ES-I3 (cell line): Measurements from ENCODE around the gene TAOK3.
"Not testable (repeated sequence)": the region's sequence is repeated elsewhere in the genome, so short reads cannot be mapped to it uniquely, and the experiment has no call there.

Source experiments
- H3K36me3 ChIP-seq: 2 replicates; pipeline ENCODE4 v1.6.1; 2013; ENCODE audit warnings: mild to moderate bottlenecking, low read length, control low read depth, moderate library complexity; ENCODE audit not compliant: insufficient read depth
- H3K4me1 ChIP-seq: 2 replicates; pipeline ENCODE4 v1.6.1; 2013; ENCODE audit warnings: mild to moderate bottlenecking, control low read depth, low read length; ENCODE audit not compliant: insufficient read depth
- H3K9ac ChIP-seq: 2 replicates; pipeline ENCODE4 v1.6.1; 2013; ENCODE audit warnings: low read depth, mild to moderate bottlenecking, low read length, moderate library complexity
- H3K9me3 ChIP-seq: 2 replicates; pipeline ENCODE4 v1.6.1; 2013; ENCODE audit warnings: mild to moderate bottlenecking, low read length, moderate library complexity; ENCODE audit not compliant: control insufficient read depth, insufficient read depth

Gene TAOK3

DNA sequence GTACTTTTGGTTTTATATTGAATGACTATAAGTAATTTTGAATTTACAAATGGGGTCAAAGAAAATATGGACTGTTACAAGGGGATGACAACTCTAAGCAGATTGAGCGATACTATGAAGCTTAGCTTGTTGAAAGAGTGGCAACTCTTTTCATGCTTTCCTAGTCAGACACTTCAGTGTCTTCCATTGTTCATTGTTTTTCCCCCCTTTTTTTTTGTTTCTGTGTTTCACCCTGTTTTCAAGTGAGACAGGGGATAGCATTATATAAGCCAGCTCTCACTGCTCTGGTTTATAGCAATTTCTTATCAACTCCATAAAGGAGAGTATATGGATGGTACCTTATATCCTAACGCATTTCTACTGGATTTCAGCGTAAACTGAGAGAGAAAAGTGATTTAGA, 212.2 kb downstream of the TAOK3 start:
- Histone ChIP-seq H3K36me3 (no peaks in the 10 kb centered on the region; the same call in 1 of the 2 replicates), H3K9me3 (no peaks in the 10 kb centered on the region), H3K9ac (no peak overlapping the region), H3K4me1 (no peaks in the 10 kb centered on the region)

DNA sequence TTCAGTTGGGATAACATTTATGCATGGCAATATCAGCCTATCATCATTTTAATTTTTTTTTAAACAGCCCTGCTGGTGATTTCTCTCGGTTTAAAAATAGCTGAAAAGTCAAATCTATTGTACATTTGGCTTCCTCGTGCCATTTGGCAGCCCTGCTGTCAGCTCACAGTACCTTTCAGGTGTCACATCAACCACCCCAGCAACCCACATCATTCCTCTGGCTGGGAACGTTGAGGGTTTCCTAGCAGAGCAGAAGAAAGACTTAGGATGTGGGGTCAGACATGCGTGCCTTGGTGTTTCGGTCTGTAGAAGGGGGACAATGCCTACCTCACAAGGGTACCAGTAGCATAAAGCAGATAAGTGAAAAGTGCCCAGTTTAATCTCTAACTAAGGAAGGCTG, 221.0 kb downstream of the TAOK3 start:
- peaks cover 3% of the 10 kb centered on the region; the same call in 1 of the 2 replicates for H3K36me3 ChIP-seq
- no peak overlapping the region for H3K9ac ChIP-seq
- no peaks in the 10 kb centered on the region for H3K4me1 ChIP-seq
- no peaks in the 10 kb centered on the region for H3K9me3 ChIP-seq

- no peaks in the 10 kb centered on the region for H3K4me1 ChIP-seq
- H3K36me3 ChIP-seq, result peaks cover 8% of the 10 kb centered on the region; the same call in 1 of the 2 replicates
- H3K9me3 ChIP-seq, result no peaks in the 10 kb centered on the region
- H3K9ac ChIP-seq, result no peak overlapping the region
Observed at GRCh38 chr12:118150625-118151024, 222.1 kb downstream of the TAOK3 start.

- H3K9me3 ChIP-seq, result no peaks in the 10 kb centered on the region
- no peak overlapping the region for H3K9ac ChIP-seq
- H3K36me3 ChIP-seq, result peaks cover 29% of the 10 kb centered on the region
- H3K4me1 ChIP-seq, result no peaks in the 10 kb centered on the region
Observed at GRCh38 chr12:118148287-118148686, 224.4 kb downstream of the TAOK3 start.

DNA sequence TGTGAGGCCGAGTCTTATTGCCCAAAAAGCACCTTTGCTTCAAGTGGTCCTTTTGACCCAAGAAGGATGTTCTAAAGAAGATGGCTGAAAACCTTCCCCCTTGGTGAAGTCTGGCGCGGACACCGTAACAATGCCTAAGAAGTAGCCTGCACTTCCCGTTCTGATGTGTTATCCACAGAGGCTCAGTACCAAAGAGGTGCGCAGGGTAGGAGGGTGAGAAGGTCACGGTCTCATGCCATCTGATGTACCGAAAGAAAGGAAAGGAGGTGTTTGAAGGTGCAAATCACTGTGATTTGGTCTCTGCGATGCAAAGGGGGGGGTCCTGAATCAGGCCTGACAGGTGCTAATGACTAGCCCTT, 226.9 kb downstream of the TAOK3 start:
- no peaks in the 10 kb centered on the region for H3K4me1 ChIP-seq
- no peak overlapping the region for H3K9ac ChIP-seq
- H3K9me3 ChIP-seq, result no peaks in the 10 kb centered on the region
- H3K36me3 ChIP-seq, result peaks cover 34% of the 10 kb centered on the region

- Histone ChIP-seq H3K36me3 (peaks cover 35% of the 10 kb centered on the region), H3K9ac (no peak overlapping the region), H3K9me3 (no peaks in the 10 kb centered on the region)
Observed at GRCh38 chr12:118145113-118145797, 227.5 kb downstream of the TAOK3 start.

GRCh38 chr12:118144499-118144898, 228.2 kb downstream of the TAOK3 start:
- Histone ChIP-seq H3K36me3 (peaks cover 40% of the 10 kb centered on the region), H3K9ac (no peak overlapping the region), H3K9me3 (no peaks in the 10 kb centered on the region), H3K4me1 (no peaks in the 10 kb centered on the region)

More at GRCh38 chr12:118145113-118145797, 227.5 kb downstream of the TAOK3 start:
- H3K4me1 ChIP-seq, result no peaks in the 10 kb centered on the region

DNA sequence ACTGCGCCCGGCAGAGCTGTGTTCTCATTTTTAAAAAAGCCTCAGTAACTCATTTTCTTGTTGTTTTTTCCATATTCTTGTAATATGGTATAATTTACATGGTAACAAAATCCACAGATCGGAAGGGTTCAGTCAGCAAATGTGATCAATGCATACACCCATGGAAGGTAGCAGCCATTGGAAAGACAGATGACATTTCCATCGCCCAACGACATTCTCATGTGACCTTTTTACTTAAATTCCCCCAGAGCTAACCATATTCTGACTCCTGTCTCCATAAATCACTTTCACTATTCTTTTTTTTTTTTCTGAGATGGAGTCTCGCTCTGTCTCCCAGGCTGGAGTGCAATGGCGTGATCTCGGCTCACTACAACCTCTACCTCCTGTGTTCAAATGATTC, 231.9 kb downstream of the TAOK3 start:
- Histone ChIP-seq H3K4me1 (no peaks in the 10 kb centered on the region; the same call in 1 of the 2 replicates), H3K9ac (no peak overlapping the region), H3K9me3 (no peaks in the 10 kb centered on the region), H3K36me3 (peaks cover 43% of the 10 kb centered on the region)

DNA sequence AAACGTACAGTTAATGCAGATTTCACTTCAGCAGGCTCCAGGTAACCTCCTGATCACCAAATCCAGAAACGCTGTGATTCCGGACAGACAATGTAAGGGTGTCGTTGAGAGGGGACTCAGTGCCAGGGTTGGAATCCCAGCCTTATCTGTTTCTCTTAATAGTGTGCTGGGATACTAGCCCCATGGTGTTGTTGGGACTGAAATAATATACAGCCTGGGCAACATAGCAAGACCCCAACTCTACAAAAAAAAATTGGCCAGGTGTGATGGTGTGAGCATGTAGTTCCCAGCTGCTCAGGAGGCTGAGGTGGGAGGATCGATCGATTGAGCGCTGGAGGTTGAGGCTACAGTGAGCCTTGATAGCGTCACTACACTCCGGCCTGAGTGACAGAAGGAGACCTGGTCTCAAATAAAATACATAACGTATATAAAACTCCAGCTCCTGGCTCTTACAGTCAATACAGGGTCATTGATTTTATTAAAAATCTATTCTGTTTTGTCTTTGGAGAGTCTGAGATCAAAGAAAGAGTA, 235.5 kb downstream of the TAOK3 start:
- Histone ChIP-seq H3K4me1 (no peaks in the 10 kb centered on the region; the same call in 1 of the 2 replicates), H3K36me3 (peaks cover 15% of the 10 kb centered on the region; the same call in 1 of the 2 replicates), H3K9ac (peak overlapping the region; percentile 99), H3K9me3 (no peaks in the 10 kb centered on the region)

GRCh38 chr12:118136559-118137003, 236.1 kb downstream of the TAOK3 start:
- peaks cover 15% of the 10 kb centered on the region; the same call in 1 of the 2 replicates for H3K36me3 ChIP-seq
- no peaks in the 10 kb centered on the region; the same call in 1 of the 2 replicates for H3K4me1 ChIP-seq
- H3K9me3 ChIP-seq, result no peaks in the 10 kb centered on the region
- H3K9ac ChIP-seq, result peak overlapping the region; percentile 99

DNA sequence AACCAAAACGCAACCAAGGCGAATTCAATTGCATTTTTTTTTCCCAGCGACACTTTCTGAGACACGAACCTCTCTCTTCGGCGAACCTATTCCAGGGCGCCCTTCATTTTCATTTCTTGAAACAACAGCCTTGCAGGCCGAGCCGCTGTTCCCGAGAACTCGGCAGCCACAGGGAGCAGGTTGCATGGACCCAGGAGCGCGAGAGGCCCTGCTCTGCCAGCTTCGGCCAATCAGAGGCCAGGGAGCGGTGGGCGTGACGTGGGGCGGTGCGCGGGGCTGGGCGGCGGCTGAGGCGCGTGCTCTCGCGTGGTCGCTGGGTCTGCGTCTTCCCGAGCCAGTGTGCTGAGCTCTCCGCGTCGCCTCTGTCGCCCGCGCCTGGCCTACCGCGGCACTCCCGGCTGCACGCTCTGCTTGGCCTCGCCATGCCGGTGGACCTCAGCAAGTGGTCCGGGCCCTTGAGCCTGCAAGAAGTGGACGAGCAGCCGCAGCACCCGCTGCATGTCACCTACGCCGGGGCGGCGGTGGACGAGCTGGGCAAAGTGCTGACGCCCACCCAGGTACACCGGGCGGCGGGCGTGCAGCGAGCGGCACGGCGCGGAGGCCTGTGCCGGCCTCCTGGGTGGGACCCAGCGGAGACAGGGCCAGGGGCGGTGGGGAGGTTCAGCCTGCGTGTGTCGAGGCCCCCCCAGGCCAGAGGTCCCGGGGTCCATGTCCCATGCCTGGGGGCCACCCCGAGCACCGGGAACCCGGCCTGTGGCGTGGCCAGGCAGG, 236.7 kb downstream of the TAOK3 start, which contains the start of gene PEBP1:
Gene PEBP1 (plus strand): TSS at position 337 of the 771 bp plus-strand sequence. CDS start 86 bp downstream, at position 423.
- Histone ChIP-seq H3K9me3 (no peaks in the 10 kb centered on the region), H3K9ac (peak within 1 kb of the TSS; percentile 99), H3K36me3 (peaks cover 15% of the 10 kb centered on the region; the same call in 1 of the 2 replicates), H3K4me1 (no peaks in the 10 kb centered on the region; the same call in 1 of the 2 replicates)

DNA sequence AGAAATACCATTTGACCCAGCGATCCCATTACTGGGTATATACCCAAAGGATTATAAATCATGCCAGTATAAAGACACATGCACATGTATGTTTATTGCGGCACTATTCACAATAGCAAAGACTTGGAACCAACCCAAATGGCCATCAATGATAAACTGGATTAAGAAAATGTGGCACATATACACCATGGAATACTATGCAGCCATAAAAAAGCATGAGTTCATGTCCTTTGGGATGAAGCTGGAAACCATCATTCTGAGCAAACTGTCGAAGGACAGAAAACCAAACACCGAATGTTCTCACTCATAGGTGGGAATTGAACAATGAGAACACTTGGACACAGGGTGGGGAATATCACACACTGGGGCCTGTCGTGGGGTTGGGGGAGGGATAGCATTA, 243.3 kb downstream of the TAOK3 start:
- not testable (repeated sequence) for H3K9ac ChIP-seq, H3K4me1 ChIP-seq, H3K36me3 ChIP-seq, H3K9me3 ChIP-seq

- no peaks in the 10 kb centered on the region for H3K4me1 ChIP-seq
- H3K9me3 ChIP-seq, result no peaks in the 10 kb centered on the region
- no peak overlapping the region for H3K9ac ChIP-seq
- no peaks in the 10 kb centered on the region; the same call in 1 of the 2 replicates for H3K36me3 ChIP-seq
Observed at GRCh38 chr12:118127867-118128266, 244.8 kb downstream of the TAOK3 start.

DNA sequence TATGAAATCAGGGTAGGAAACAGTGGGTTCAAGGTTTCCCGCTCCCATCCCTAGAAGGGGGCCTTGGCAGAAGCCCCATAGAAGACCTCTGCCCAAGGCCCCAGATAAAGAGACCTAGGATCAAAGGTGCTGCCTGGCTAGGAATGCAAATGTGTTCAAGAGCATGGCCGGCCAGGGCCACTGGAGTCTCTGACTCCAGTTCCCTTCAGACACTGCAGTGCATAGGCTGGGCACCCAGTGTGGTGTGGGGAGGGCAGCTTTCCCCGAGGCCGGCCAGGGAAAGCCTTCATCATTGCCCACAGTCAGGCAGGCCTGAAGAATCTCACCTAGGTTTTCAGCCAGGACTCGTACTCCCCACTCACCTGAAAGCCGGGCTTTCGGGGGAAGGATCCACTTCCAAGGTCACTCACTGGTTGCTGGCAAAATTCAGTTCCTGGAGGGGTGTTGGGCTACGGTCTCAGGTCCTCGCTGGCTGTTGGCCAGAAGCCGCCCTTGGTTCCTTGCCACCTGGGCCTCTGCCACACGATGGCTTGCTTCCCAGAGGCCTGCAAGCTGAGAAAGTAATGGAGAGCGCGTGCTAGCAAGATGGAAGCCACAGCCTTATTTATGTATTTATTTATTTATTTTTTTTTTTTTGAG, 246.5 kb downstream of the TAOK3 start:
- Histone ChIP-seq H3K9ac (no peak overlapping the region), H3K4me1 (peaks cover 6% of the 10 kb centered on the region), H3K9me3 (no peaks in the 10 kb centered on the region), H3K36me3 (no peaks in the 10 kb centered on the region; the same call in 1 of the 2 replicates)
